Measurements from ENCODE around the gene SLC33A1.

- TF ChIP-seq POLR2AphosphoS5 (IDR thresholded peaks at IDR 0.05; ENCODE audit: low read depth, low read length): no peak
- TF ChIP-seq TAF1 (IDR thresholded peaks at IDR 0.05; ENCODE audit: borderline replicate concordance, insufficient read depth, low read length): no peak
- TF ChIP-seq FOXP2 (optimal IDR thresholded peaks at IDR 0.05; ENCODE audit: borderline replicate concordance, extremely low read depth, extremely low read length, insufficient read depth): no peak
These were observed 750 bp downstream of the SLC33A1 start for GRCh38 chr3:155853214-155854140.
